ENCODE measurements around the gene IL1R1.

The IL1R1 gene

DNA sequence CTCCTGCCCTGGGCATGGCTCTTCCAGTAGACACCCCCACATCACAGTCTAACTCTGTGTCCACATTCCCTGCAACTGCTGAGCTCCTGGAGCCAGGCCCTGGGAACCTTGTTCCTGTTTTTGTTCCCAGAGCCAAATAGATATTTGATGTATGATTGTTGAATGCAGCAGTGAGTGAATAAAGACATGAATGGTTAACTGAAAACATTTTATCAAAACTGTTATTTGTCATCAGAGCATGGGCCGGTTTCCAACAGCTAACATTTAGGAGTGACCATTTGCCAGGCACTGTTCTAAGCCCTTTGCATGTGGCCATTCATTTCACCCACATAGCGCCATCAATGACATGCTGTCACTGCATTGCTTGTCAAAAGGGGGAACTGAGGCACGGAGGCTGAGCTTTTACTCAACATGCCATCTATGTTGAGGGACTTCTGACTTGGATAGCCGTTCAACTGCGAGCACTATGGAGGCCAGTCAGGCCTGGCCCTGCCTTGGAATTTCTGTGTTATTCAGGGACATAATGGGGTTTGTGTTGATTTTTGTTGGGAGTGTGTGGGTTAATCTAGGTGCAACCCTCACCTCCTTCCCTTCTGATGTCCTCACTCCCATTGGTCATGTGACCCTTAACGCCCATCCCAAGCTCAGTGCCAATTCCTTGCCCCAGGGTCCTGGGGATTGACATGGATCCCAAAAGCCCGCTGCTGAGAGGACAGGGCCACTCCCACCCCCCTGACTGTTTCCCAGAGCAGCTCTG lies 12.6 kb downstream of the IL1R1 start:
- Histone ChIP-seq H3K18ac (ENCODE audit: low read length) (no peak overlapping the region), H3K4me1 (ENCODE audit: control insufficient read depth in 2 of 2, insufficient read depth in 1 of 2, low read depth in 1 of 2, low read length in 2 of 2) (no peaks in the 10 kb centered on the region), H2BK15ac (ENCODE audit: low read length) (no peak overlapping the region), H3K14ac (ENCODE audit: low read length) (no peak overlapping the region), H4K91ac (ENCODE audit: low read depth, low read length, poor library complexity) (peak overlapping the region; percentile 17), H2AFZ (ENCODE audit: low read length) (no peak overlapping the region), H3K27ac (replicated peaks; ENCODE audit: low read length) (no peak overlapping the region), H4K8ac (ENCODE audit: low read depth, low read length) (no peak overlapping the region), H3K36me3 (replicated peaks in 1 of 2; ENCODE audit: control insufficient read depth in 2 of 2, insufficient read depth in 2 of 2, low read length in 2 of 2) (no peaks in the 10 kb centered on the region), H3K4ac (ENCODE audit: low read length) (no peak overlapping the region), H2BK120ac (ENCODE audit: low read depth, low read length) (no peak overlapping the region), H3K9ac (ENCODE audit: low read depth, low read length, poor library complexity) (no peak overlapping the region), H2AK5ac (ENCODE audit: low read depth, low read length) (no peak overlapping the region), H2BK12ac (ENCODE audit: low read length) (no peak overlapping the region), H3K27me3 (ENCODE audit: control insufficient read depth in 3 of 3, insufficient read depth in 3 of 3, low read depth in 1 of 3, low read length in 3 of 3) (no peaks in the 10 kb centered on the region), H3K9me3 (replicated peaks in 1 of 2; ENCODE audit: control insufficient read depth in 2 of 2, insufficient read depth in 1 of 2, low read depth in 1 of 2, low read length in 2 of 2) (peaks cover 0 to 2% of the 10 kb centered on the region in 2 donors), H3K23ac (ENCODE audit: low read depth, low read length, poor library complexity) (no peak overlapping the region), H3K79me1 (ENCODE audit: low read depth, low read length) (no peaks in the 10 kb centered on the region), H3K4me2 (ENCODE audit: insufficient read depth, low read length, poor library complexity, severe bottlenecking) (no peak overlapping the region), H3K4me3 (ENCODE audit: low read length in 2 of 2) (no peak overlapping the region), H2BK5ac (ENCODE audit: low read length) (no peak overlapping the region)
- no CpG with 5 or more reads among the region's 7 CpGs for WGBS, 2 donors (ENCODE audit: extremely low coverage in 2 of 2, insufficient read length in 2 of 2, insufficient replicate concordance in 1 of 2)
- DNase-seq (ENCODE audit: low spot score) = no peak

DNA sequence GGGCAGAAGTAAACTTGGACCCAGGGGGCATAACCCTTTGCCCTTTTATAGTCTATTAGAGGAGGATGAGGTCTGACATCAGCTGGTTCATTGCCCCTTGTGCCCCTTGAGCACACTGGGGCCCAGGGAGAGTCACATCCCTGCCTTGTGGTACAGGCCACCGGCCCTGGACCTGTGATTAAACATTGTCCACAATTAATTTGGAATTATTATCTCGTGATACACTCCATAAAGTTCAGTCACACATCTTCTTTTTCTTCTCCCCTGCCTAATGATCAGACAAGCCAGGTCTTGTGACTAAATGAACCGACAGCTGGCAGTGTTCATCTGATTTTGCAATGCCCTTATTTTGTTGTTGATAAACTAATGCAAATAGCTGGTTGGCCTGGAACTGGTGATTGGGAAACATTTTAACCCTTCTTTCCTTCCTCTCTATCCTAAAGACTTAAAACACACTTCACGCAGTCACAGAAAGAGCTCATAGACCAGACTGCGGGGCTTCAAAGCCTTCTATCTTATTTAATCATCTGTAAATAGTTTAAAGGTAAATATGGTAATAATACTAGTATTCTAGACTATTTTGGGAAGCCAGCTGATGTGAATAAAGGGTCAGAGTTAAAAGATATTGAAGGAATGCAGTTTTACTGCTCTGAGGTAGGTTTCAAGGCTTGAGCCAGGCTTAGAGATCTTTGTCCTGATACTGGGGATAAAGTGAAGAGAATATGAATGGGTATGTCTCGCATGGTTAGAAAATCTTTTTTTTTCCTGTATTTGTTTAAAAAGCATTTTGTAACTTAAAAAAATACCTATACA lies 13.4 kb downstream of the IL1R1 start:
- no CpG with 5 or more reads among the region's 6 CpGs for WGBS, 2 donors (ENCODE audit: extremely low coverage in 2 of 2, insufficient read length in 2 of 2, insufficient replicate concordance in 1 of 2)
- no peaks in the 10 kb centered on the region for H3K79me1 ChIP-seq (ENCODE audit: low read depth, low read length)
- DNase-seq (ENCODE audit: low spot score) = no peak

DNA sequence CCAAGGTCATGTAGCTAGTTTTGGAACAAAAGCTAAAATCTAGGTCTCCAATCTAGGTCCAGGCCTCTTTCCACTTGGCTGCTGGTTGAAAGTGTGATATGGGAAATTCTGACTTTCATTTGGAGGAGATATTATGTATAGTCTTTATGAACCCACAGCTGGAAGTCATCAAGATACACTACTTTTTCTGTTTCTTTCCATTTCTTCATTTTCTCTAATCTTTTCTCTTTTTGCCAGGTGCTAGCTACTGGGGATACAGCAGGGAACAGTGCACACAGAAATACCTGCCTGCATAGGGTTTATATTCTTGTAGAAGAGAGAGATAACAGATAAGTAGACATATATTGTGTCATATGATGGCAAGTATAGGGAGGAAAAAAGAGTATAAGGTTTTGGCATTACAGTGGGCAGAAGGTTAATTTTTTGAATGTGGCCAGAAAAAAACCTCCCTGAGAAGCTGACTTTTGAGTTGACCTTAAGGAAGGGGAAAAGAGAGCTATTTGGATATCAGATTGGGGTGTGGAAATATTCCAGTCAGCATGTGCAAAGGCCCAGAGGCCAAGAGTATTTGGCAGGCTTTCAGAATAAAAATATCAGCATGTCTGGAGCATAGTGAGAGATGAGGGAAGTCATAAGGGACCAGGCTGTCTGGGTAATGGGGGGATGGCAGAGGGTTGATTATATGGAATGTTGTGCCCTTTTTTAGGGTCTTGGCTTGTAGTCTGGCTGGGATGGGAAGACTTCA lies 15.6 kb downstream of the IL1R1 start:
- Histone ChIP-seq H3K4me3 (ENCODE audit: low read length in 2 of 2) (no peak overlapping the region), H2AK5ac (ENCODE audit: low read depth, low read length) (no peak overlapping the region), H4K8ac (ENCODE audit: low read depth, low read length) (no peak overlapping the region), H3K4ac (ENCODE audit: low read length) (no peak overlapping the region), H3K18ac (ENCODE audit: low read length) (no peak overlapping the region), H3K27ac (replicated peaks; ENCODE audit: low read length) (no peak overlapping the region), H3K23ac (ENCODE audit: low read depth, low read length, poor library complexity) (no peak overlapping the region), H2BK15ac (ENCODE audit: low read length) (no peak overlapping the region), H3K4me1 (ENCODE audit: control insufficient read depth in 2 of 2, insufficient read depth in 1 of 2, low read depth in 1 of 2, low read length in 2 of 2) (no peaks in the 10 kb centered on the region), H3K14ac (ENCODE audit: low read length) (no peak overlapping the region), H3K4me2 (ENCODE audit: insufficient read depth, low read length, poor library complexity, severe bottlenecking) (no peak overlapping the region), H3K27me3 (ENCODE audit: control insufficient read depth in 3 of 3, insufficient read depth in 3 of 3, low read depth in 1 of 3, low read length in 3 of 3) (no peaks in the 10 kb centered on the region), H4K91ac (ENCODE audit: low read depth, low read length, poor library complexity) (no peak overlapping the region), H2BK120ac (ENCODE audit: low read depth, low read length) (no peak overlapping the region), H3K9ac (ENCODE audit: low read depth, low read length, poor library complexity) (no peak overlapping the region), H2BK5ac (ENCODE audit: low read length) (no peak overlapping the region), H2AFZ (ENCODE audit: low read length) (no peak overlapping the region), H2BK12ac (ENCODE audit: low read length) (no peak overlapping the region), H3K79me1 (ENCODE audit: low read depth, low read length) (no peaks in the 10 kb centered on the region), H3K36me3 (replicated peaks in 1 of 2; ENCODE audit: control insufficient read depth in 2 of 2, insufficient read depth in 2 of 2, low read length in 2 of 2) (no peaks in the 10 kb centered on the region), H3K9me3 (replicated peaks in 1 of 2; ENCODE audit: control insufficient read depth in 2 of 2, insufficient read depth in 1 of 2, low read depth in 1 of 2, low read length in 2 of 2) (peaks cover 0 to 3% of the 10 kb centered on the region in 2 donors)
- no peak for DNase-seq (ENCODE audit: low spot score)

More for the DNA sequence above, 13.4 kb downstream of the IL1R1 start:
- Histone ChIP-seq H2AFZ (ENCODE audit: low read length) (no peak overlapping the region), H3K14ac (ENCODE audit: low read length) (no peak overlapping the region), H3K27me3 (ENCODE audit: control insufficient read depth in 3 of 3, insufficient read depth in 3 of 3, low read depth in 1 of 3, low read length in 3 of 3) (no peaks in the 10 kb centered on the region), H4K91ac (ENCODE audit: low read depth, low read length, poor library complexity) (no peak overlapping the region), H3K18ac (ENCODE audit: low read length) (no peak overlapping the region), H3K4me3 (ENCODE audit: low read length in 2 of 2) (no peak overlapping the region), H3K4me1 (ENCODE audit: control insufficient read depth in 2 of 2, insufficient read depth in 1 of 2, low read depth in 1 of 2, low read length in 2 of 2) (no peaks in the 10 kb centered on the region), H2AK5ac (ENCODE audit: low read depth, low read length) (no peak overlapping the region), H3K9ac (ENCODE audit: low read depth, low read length, poor library complexity) (no peak overlapping the region), H3K27ac (replicated peaks; ENCODE audit: low read length) (no peak overlapping the region), H2BK15ac (ENCODE audit: low read length) (no peak overlapping the region), H4K8ac (ENCODE audit: low read depth, low read length) (no peak overlapping the region), H2BK5ac (ENCODE audit: low read length) (no peak overlapping the region), H2BK120ac (ENCODE audit: low read depth, low read length) (no peak overlapping the region), H3K23ac (ENCODE audit: low read depth, low read length, poor library complexity) (no peak overlapping the region), H2BK12ac (ENCODE audit: low read length) (no peak overlapping the region), H3K4me2 (ENCODE audit: insufficient read depth, low read length, poor library complexity, severe bottlenecking) (no peak overlapping the region), H3K4ac (ENCODE audit: low read length) (no peak overlapping the region), H3K36me3 (replicated peaks in 1 of 2; ENCODE audit: control insufficient read depth in 2 of 2, insufficient read depth in 2 of 2, low read length in 2 of 2) (no peaks in the 10 kb centered on the region), H3K9me3 (replicated peaks in 1 of 2; ENCODE audit: control insufficient read depth in 2 of 2, insufficient read depth in 1 of 2, low read depth in 1 of 2, low read length in 2 of 2) (peaks cover 0 to 3% of the 10 kb centered on the region in 2 donors)

DNA sequence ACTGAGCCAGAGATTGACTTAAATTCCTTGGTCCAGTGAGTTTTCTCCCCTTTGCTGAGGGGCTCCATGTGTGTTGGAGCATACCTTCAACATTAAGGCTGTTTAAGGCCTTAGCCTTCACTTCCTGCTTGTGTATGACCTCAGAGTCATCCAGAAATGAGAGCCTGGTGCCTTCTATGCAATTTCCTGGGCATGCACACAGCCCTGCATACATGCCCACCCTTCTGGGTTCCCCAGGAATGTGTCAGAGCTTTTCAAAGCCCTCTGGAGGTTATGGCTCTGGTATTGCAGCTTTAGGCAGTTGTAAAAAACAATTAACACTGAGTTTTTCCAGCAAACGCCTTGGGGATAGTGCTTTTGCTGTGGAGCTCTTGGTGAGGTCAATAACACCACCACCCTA lies 16.7 kb downstream of the IL1R1 start:
- H3K27ac ChIP-seq (replicated peaks; ENCODE audit: low read length) = no peak overlapping the region

More for the DNA sequence above, 16.7 kb downstream of the IL1R1 start:
- Histone ChIP-seq H3K23ac (ENCODE audit: low read depth, low read length, poor library complexity) (no peak overlapping the region), H3K4me3 (ENCODE audit: low read length in 2 of 2) (no peak overlapping the region), H2BK120ac (ENCODE audit: low read depth, low read length) (no peak overlapping the region), H2BK12ac (ENCODE audit: low read length) (no peak overlapping the region), H3K9ac (ENCODE audit: low read depth, low read length, poor library complexity) (no peak overlapping the region), H2AFZ (ENCODE audit: low read length) (no peak overlapping the region), H3K36me3 (replicated peaks in 1 of 2; ENCODE audit: control insufficient read depth in 2 of 2, insufficient read depth in 2 of 2, low read length in 2 of 2) (no peaks in the 10 kb centered on the region), H2BK5ac (ENCODE audit: low read length) (no peak overlapping the region), H4K8ac (ENCODE audit: low read depth, low read length) (no peak overlapping the region), H3K4me1 (ENCODE audit: control insufficient read depth in 2 of 2, insufficient read depth in 1 of 2, low read depth in 1 of 2, low read length in 2 of 2) (no peaks in the 10 kb centered on the region), H3K4ac (ENCODE audit: low read length) (no peak overlapping the region), H3K4me2 (ENCODE audit: insufficient read depth, low read length, poor library complexity, severe bottlenecking) (no peak overlapping the region), H2BK15ac (ENCODE audit: low read length) (no peak overlapping the region), H3K79me1 (ENCODE audit: low read depth, low read length) (no peaks in the 10 kb centered on the region), H3K18ac (ENCODE audit: low read length) (no peak overlapping the region), H3K9me3 (replicated peaks in 1 of 2; ENCODE audit: control insufficient read depth in 2 of 2, insufficient read depth in 1 of 2, low read depth in 1 of 2, low read length in 2 of 2) (peaks cover 0 to 3% of the 10 kb centered on the region in 2 donors), H2AK5ac (ENCODE audit: low read depth, low read length) (no peak overlapping the region), H3K14ac (ENCODE audit: low read length) (no peak overlapping the region), H3K27me3 (ENCODE audit: control insufficient read depth in 3 of 3, insufficient read depth in 3 of 3, low read depth in 1 of 3, low read length in 3 of 3) (no peaks in the 10 kb centered on the region), H4K91ac (ENCODE audit: low read depth, low read length, poor library complexity) (no peak overlapping the region)
- WGBS, 2 donors (ENCODE audit: extremely low coverage in 2 of 2, insufficient read length in 2 of 2, insufficient replicate concordance in 1 of 2) = no CpG with 5 or more reads among the region's 1 CpG
- no peak for DNase-seq (ENCODE audit: low spot score)
